Stimulated activated CD8-positive, alpha-beta memory T cell treated with anti-CD3 and anti-CD28 coated beads, Interleukin-4, amount 100 ng/mL, for 4 hours (primary cell): ENCODE data around the gene ARMH4.

Experiments
- DNase-seq, 2 donors: peaks; one replicate each; pipeline ENCODE4 v3.0.0-alpha.2; 2020; ENCODE audit warnings: low read depth in 2 of 2, low spot score in 1 of 2

Gene ARMH4

DNA sequence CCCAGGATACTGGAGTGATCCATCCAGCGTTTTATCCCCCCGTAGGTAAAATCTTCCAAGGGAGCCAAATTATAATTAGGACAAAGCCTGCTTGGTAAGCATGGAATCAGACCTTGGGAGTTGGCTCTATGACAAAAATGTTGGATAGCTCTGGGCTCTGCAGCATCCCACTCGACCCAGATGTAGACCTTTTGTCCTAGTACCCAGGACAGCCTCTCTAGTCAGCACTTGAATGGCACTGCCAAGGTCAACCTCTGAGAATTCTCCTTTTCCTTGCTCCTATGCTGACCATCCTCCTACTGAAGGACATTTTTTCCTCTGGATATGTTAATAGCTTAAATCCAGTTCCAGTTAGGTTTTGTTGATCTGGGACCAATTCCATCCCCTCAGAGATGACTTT lies 181.4 kb downstream of the ARMH4 start:
- DNase-seq, result no peak

- DNase-seq, result no peak
Observed at GRCh38 chr14:57970175-57970574, 181.8 kb downstream of the ARMH4 start.

GRCh38 chr14:57963071-57963470 lies 188.9 kb downstream of the ARMH4 start:
- no peak for DNase-seq

GRCh38 chr14:57962325-57963035 lies 189.5 kb downstream of the ARMH4 start:
- no peak for DNase-seq

DNA sequence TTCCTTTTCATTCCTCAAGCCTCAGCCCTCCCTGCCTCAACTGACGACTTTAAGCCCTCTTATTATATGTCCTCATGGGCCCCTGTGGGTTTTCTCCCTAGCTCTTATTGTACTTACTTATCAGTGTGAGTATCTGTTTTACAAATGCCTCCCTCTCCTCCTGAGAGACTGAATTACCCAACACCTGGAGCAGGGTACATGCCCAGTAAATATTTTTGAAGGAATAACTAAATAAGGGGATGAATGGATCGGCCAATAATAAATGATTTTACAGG lies 190.3 kb downstream of the ARMH4 start:
- no peak for DNase-seq

DNA sequence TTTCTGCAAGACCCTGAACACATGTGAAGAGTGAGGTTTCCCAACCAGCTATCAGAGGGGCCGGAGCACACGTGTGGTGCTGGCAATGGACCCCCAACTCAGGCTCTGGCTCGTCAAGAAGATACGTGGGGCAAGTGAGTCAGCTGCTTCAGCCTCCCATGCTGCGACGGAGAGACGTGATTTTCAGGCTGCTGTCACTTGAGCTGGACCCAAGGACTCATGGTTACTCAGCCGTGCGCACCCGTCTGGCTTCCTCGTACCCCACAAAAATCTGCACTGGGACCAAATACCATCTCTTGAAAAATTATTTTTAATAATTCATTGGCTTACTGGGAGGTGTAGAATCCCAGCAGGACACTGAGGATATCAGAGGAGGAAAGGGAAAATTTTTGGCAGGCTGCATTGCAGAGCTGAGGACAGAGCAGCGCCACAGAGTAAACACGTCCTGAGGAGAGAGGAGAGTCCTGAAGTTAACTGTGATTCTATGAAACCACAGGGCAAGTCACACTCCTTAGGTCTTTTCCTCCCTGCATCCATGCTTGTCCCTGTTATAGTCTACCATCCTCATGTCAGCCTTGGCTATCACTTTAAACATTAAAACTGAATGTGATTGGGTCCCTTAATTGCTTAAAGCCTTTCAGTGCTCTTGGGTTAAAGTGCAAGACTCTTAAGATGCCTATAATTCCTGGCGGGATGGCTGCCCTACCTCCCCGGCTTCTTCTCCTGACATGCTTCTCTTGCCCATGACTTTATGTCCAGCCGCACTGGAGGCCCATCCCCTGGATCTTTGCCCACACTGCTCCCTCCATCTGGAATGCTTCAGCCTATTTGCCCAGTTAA lies 190.8 kb downstream of the ARMH4 start:
- no peak for DNase-seq

GRCh38 chr14:57957441-57957840 lies 194.6 kb downstream of the ARMH4 start:
- no peak for DNase-seq
